Measurements from ENCODE around the gene TUBB. TPM values are rescaled to one million over a fixed set of nuclear protein-coding genes. Genes with fewer than 3 reads are reported as not detected.

TUBB gene
- polyA plus RNA-seq, 1 of the 3 experiments (the other 2 are of a cell fraction): 1,037 TPM

DNA sequence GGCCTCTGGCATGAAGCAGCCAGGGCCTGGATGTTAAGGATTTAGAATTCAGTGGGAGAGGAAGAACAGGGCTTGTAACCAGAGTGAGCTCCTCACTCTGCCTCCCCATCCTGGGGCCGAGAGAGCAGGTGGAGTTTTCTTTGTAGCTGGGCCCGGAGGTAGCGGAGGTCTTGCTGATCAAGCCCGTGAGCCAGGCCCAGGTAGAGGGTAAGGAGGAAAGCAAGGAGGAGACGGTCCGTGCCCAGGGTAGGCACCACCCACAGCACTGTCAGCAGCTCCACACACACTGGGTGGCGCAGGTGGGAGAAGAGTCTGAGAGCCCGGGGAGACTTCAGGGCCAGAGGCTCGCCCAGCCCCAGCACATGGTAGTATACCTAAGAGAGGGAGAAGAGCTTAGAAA lies 31.6 kb upstream of the TUBB start:
- no peaks in the 10 kb centered on the region for H3K9me2 ChIP-seq
- H3K4me3 ChIP-seq (ENCODE audit: low read depth in 2 of 2, low read length in 1 of 2): peak overlapping the region in 1 of 2 experiments; percentile 74; a peak in 2 of 4 replicates
- TF ChIP-seq JUND (IDR thresholded peaks at IDR 0.05): no peak
- TF ChIP-seq, protein P1, sequence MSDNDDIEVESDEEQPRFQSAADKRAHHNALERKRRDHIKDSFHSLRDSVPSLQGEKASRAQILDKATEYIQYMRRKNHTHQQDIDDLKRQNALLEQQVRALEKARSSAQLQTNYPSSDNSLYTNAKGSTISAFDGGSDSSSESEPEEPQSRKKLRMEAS (IDR thresholded peaks at IDR 0.05; ENCODE audit: low read depth): no peak
- TF ChIP-seq, protein P2, sequence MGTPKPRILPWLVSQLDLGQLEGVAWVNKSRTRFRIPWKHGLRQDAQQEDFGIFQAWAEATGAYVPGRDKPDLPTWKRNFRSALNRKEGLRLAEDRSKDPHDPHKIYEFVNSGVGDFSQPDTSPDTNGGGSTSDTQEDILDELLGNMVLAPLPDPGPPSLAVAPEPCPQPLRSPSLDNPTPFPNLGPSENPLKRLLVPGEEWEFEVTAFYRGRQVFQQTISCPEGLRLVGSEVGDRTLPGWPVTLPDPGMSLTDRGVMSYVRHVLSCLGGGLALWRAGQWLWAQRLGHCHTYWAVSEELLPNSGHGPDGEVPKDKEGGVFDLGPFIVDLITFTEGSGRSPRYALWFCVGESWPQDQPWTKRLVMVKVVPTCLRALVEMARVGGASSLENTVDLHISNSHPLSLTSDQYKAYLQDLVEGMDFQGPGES (IDR thresholded peaks at IDR 0.05; ENCODE audit: low read depth, low read length): no peak
- TF ChIP-seq, protein P3, sequence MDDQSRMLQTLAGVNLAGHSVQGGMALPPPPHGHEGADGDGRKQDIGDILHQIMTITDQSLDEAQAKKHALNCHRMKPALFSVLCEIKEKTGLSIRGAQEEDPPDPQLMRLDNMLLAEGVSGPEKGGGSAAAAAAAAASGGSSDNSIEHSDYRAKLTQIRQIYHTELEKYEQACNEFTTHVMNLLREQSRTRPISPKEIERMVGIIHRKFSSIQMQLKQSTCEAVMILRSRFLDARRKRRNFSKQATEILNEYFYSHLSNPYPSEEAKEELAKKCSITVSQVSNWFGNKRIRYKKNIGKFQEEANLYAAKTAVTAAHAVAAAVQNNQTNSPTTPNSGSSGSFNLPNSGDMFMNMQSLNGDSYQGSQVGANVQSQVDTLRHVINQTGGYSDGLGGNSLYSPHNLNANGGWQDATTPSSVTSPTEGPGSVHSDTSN (IDR thresholded peaks at IDR 0.05): no peak
- TF ChIP-seq, protein P4, sequence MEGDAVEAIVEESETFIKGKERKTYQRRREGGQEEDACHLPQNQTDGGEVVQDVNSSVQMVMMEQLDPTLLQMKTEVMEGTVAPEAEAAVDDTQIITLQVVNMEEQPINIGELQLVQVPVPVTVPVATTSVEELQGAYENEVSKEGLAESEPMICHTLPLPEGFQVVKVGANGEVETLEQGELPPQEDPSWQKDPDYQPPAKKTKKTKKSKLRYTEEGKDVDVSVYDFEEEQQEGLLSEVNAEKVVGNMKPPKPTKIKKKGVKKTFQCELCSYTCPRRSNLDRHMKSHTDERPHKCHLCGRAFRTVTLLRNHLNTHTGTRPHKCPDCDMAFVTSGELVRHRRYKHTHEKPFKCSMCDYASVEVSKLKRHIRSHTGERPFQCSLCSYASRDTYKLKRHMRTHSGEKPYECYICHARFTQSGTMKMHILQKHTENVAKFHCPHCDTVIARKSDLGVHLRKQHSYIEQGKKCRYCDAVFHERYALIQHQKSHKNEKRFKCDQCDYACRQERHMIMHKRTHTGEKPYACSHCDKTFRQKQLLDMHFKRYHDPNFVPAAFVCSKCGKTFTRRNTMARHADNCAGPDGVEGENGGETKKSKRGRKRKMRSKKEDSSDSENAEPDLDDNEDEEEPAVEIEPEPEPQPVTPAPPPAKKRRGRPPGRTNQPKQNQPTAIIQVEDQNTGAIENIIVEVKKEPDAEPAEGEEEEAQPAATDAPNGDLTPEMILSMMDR (IDR thresholded peaks at IDR 0.05): no peak
- TF ChIP-seq, protein P5, sequence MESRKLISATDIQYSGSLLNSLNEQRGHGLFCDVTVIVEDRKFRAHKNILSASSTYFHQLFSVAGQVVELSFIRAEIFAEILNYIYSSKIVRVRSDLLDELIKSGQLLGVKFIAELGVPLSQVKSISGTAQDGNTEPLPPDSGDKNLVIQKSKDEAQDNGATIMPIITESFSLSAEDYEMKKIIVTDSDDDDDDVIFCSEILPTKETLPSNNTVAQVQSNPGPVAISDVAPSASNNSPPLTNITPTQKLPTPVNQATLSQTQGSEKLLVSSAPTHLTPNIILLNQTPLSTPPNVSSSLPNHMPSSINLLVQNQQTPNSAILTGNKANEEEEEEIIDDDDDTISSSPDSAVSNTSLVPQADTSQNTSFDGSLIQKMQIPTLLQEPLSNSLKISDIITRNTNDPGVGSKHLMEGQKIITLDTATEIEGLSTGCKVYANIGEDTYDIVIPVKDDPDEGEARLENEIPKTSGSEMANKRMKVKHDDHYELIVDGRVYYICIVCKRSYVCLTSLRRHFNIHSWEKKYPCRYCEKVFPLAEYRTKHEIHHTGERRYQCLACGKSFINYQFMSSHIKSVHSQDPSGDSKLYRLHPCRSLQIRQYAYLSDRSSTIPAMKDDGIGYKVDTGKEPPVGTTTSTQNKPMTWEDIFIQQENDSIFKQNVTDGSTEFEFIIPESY (IDR thresholded peaks at IDR 0.05; ENCODE audit: borderline replicate concordance, low read depth): no peak
- no peak for TF ChIP-seq YY1 (IDR thresholded peaks at IDR 0.05; ENCODE audit: low read depth)
- no peak for TF ChIP-seq RCOR1 (IDR thresholded peaks at IDR 0.05; ENCODE audit: low read length)
- TF ChIP-seq NFIC (IDR thresholded peaks at IDR 0.05; ENCODE audit: borderline replicate concordance): no peak
- peak overlapping the region; percentile 97; the same call in 1 of the 2 replicates for H3K9ac ChIP-seq
- peak overlapping the region; percentile 98 for H3K4me2 ChIP-seq
- ChIA-PET POLR2A (interaction anchor here (1.0 to 1.9 kb wide), 2 partner anchors 71 to 74 kb away, joined by 4 to 7 read pairs; partner anchors contain the start of gene MRPS18B), CTCF (interaction anchor here (1.0 to 29.8 kb wide), 5 partner anchors 8 to 34 kb away, joined by 3 to 838 read pairs (median 5); partner anchors contain the start of genes DHX16, FLOT1, MDC1 and TUBB)
- peaks cover 69% of the 10 kb centered on the region for H3K79me2 ChIP-seq (ENCODE audit: insufficient read depth)
- peak overlapping the region in 1 of 2 experiments; percentile 97; a peak in 3 of 4 replicates for H3K27ac ChIP-seq (ENCODE audit: low read depth in 2 of 2, low read length in 1 of 2)
- H3K4me1 ChIP-seq (ENCODE audit: control insufficient read depth in 1 of 2, insufficient read depth in 2 of 2, low read depth in 1 of 2, low read length in 1 of 2): peaks cover 17 to 53% of the 10 kb centered on the region in 2 experiments; a peak in 2 of 4 replicates
- H3K36me3 ChIP-seq (replicated peaks in 1 of 2; ENCODE audit: control insufficient read depth in 1 of 2, insufficient read depth in 2 of 2, low read length in 1 of 2): peaks cover 0 to 5% of the 10 kb centered on the region in 2 experiments
- peaks cover 2% of the 10 kb centered on the region for H3F3A ChIP-seq (replicated peaks; ENCODE audit: insufficient read depth)
- H2AFZ ChIP-seq (ENCODE audit: low read depth): no peak overlapping the region
- no peak for DNase-seq
- no peaks in the 10 kb centered on the region for H3K9me3 ChIP-seq
- H3K27me3 ChIP-seq (ENCODE audit: insufficient read depth): no peaks in the 10 kb centered on the region
- 96% methylated on average over 9 of the region's 9 CpGs for WGBS (ENCODE audit: low lambda C conversion rate)
- no peaks in the 10 kb centered on the region; the same call in 1 of the 2 replicates for H4K20me1 ChIP-seq (ENCODE audit: insufficient read depth)
